ENCODE results near the gene ZNF804A.

GRCh38 chr2:184620367-184620766 is 22.0 kb downstream of the ZNF804A start:
- TF ChIP-seq CREB5 (CRISPR knock-in tag; IDR thresholded peaks at IDR 0.05; ENCODE audit: low read depth) (no peak), TSHZ2 (CRISPR knock-in tag; IDR thresholded peaks at IDR 0.05) (no peak), ZNF70 (CRISPR knock-in tag; IDR thresholded peaks at IDR 0.05) (no peak), POU6F1 (CRISPR knock-in tag; IDR thresholded peaks at IDR 0.05; ENCODE audit: borderline replicate concordance, low read depth) (no peak), BACH2 (CRISPR knock-in tag; IDR thresholded peaks at IDR 0.05; ENCODE audit: borderline replicate concordance) (no peak), ZFP30 (CRISPR knock-in tag; IDR thresholded peaks at IDR 0.05) (no peak), RARB (CRISPR knock-in tag; IDR thresholded peaks at IDR 0.05) (no peak), GLIS3 (CRISPR knock-in tag; IDR thresholded peaks at IDR 0.05) (no peak), ESRRG (CRISPR knock-in tag; IDR thresholded peaks at IDR 0.05) (no peak), ISL1 (CRISPR knock-in tag; IDR thresholded peaks at IDR 0.05) (no peak), ARNTL (CRISPR knock-in tag; IDR thresholded peaks at IDR 0.05; ENCODE audit: borderline replicate concordance, low read depth) (no peak), ZFP3 (CRISPR knock-in tag; IDR thresholded peaks at IDR 0.05) (no peak), ZC3H10 (CRISPR knock-in tag; IDR thresholded peaks at IDR 0.05) (no peak)

All from SK-N-SH treated with all-trans-retinoic acid at 6 μM for 48 hours (cell line).